ENCODE measurements around the gene SH3BP5L. TPM values are rescaled to one million over a fixed set of nuclear protein-coding genes. Genes with fewer than 3 reads are reported as not detected.

SH3BP5L gene
- total RNA-seq, result 15.9 TPM

DNA sequence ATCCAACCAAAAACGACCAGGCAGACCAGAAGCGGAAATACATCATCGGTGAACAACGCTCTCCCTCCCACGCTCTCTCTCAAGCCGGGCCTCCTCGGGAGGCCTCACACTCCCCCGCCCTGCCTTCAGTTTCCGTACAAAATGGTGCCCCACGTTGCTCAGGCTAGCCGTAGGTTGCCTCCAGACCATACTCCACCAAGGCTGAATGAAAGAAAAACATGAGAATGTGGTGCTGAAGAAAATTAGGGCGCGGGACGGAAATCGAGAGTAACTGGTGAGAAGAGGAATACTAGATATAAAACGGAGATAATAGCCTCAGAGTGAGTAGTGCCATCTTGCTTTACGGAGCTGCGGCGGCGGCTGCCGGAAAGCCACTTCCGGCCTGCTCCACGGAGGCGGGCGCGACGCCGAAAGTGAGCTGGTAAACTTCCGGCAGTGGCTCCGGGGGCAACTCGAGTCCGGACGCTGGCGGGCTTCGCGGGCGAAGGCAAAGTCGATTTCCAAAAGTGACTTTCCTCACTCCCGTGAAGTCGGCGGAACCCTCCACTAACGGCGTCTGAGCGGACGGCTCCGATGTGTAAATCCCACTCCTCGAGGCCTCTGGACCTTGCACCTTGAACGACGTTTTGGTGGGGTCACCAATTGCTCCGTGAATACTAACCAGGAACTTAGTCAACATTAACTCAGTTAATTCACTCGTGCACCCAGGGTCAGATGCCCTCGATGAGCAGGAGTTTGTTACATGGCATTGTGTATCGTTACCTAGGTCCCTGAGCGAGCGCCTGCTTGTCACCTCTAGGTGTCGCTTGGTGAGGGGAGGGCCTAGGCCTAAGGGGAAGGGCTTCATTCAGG is at the start of gene SH3BP5L:
Gene SH3BP5L (minus strand): TSS at position 7 of the 852 bp plus-strand sequence. CDS start 980 bp downstream, outside the sequence.
- Histone ChIP-seq H3K9me3 (no peaks in the 10 kb centered on the region), H3K27me3 (no peaks in the 10 kb centered on the region), H3K4me1 (peaks cover 18 to 45% of the 10 kb centered on the region in 2 donors), H3K27ac (peak within 1 kb of the TSS; percentile 88 to 93), H3K36me3 (no peaks in the 10 kb centered on the region), H3K4me3 (peak within 1 kb of the TSS; percentile 80 to 90)
- peak; percentile 43 to 70 (median 57) for TF ChIP-seq CTCF (IDR thresholded peaks at IDR 0.05)
- intact Hi-C loops (cut with DNase I), result loop anchor here (1.0 to 2.0 kb wide), 4 partner anchors 12 to 80 kb away; partner anchors contain the start of genes PGBD2, ZNF672 and ZNF692
- DNase-seq (ENCODE audit: low spot score in 2 of 2), result peak; percentile 68 to 95

GRCh38 chr1:248873993-248874533 is 48.3 kb upstream of the SH3BP5L start:
- Histone ChIP-seq H3K27ac (peak overlapping the region; percentile 97 to 99), H3K4me1 (no peaks in the 10 kb centered on the region), H3K9me3 (no peaks in the 10 kb centered on the region), H3K27me3 (no peaks in the 10 kb centered on the region), H3K4me3 (peak overlapping the region; percentile 70 to 79), H3K36me3 (no peaks in the 10 kb centered on the region)
- DNase-seq (ENCODE audit: low spot score in 2 of 2), result peak; percentile 27 to 87
- no peak for TF ChIP-seq CTCF (IDR thresholded peaks at IDR 0.05)
- intact Hi-C loops (cut with DNase I), result loop anchor here (1.0 kb wide), 5 partner anchors 11 to 48 kb away; partner anchors contain the start of genes PGBD2, ZNF672 and ZNF692

- Histone ChIP-seq H3K9me3 (no peaks in the 10 kb centered on the region), H3K4me3 (peak overlapping the region; percentile 70 to 79), H3K4me1 (no peaks in the 10 kb centered on the region), H3K27ac (peak overlapping the region; percentile 97 to 99), H3K36me3 (no peaks in the 10 kb centered on the region), H3K27me3 (no peaks in the 10 kb centered on the region)
- intact Hi-C loops (cut with DNase I), result loop anchor here (1.0 kb wide), 5 partner anchors 10 to 47 kb away; partner anchors contain the start of genes PGBD2, ZNF672 and ZNF692
- no peak for TF ChIP-seq CTCF (IDR thresholded peaks at IDR 0.05)
- DNase-seq (ENCODE audit: low spot score in 2 of 2), result peak; percentile 86 to 98
Measured at GRCh38 chr1:248873409-248873992, 47.8 kb upstream of the SH3BP5L start.

GRCh38 chr1:248872752-248873408 is 47.2 kb upstream of the SH3BP5L start:
- Histone ChIP-seq H3K27me3 (no peaks in the 10 kb centered on the region), H3K4me1 (no peaks in the 10 kb centered on the region), H3K27ac (peak overlapping the region; percentile 97 to 99), H3K4me3 (peak overlapping the region; percentile 70 to 79), H3K36me3 (no peaks in the 10 kb centered on the region), H3K9me3 (no peaks in the 10 kb centered on the region)
- intact Hi-C loops (cut with DNase I), result loop anchor here (1.0 kb wide), 5 partner anchors 10 to 47 kb away; partner anchors contain the start of genes PGBD2, ZNF672 and ZNF692
- DNase-seq (ENCODE audit: low spot score in 2 of 2), result peak in 1 of 2 donors; percentile 78
- no peak for TF ChIP-seq CTCF (IDR thresholded peaks at IDR 0.05)

DNA sequence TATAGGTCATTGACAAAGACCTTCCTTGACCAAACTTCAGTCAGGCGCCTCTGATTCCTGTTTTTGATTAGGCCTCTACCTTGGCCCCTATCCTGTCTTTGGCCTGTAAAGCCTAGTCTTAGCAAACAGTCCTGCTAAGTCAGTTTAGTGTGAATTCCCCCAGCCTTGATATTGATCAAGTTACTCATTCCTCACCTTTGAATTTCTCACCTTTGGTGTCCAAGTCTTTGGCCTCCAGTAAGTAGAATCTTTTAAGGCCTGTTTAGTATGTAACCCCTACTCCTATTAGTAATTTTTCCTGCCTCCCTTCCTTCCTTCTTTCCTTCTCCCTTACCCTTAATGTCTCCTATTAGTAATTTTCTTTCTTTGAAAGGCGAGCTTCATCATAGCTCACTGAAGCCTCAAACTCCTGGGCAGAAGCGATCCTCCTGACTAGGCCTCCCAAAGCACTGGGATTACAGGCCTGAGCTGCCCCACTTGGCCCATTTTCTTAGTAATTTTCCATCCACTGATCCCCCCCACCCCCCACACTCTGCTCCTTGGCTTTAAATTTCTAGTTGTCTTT is 46.2 kb upstream of the SH3BP5L start:
- intact Hi-C loops (cut with DNase I), result no loop called here
- TF ChIP-seq CTCF (IDR thresholded peaks at IDR 0.05), result no peak
- peak overlapping the region; percentile 97 to 99 for H3K27ac ChIP-seq

More for the DNA sequence above, 46.2 kb upstream of the SH3BP5L start:
- Histone ChIP-seq H3K36me3 (no peaks in the 10 kb centered on the region), H3K4me3 (no peak overlapping the region), H3K9me3 (no peaks in the 10 kb centered on the region), H3K27me3 (no peaks in the 10 kb centered on the region), H3K4me1 (no peaks in the 10 kb centered on the region)
- no peak for DNase-seq (ENCODE audit: low spot score in 2 of 2)

All from ascending aorta (tissue), 2 donors.